Mesendoderm (in vitro differentiated cells): ENCODE measurements around the gene SECTM1.

Source experiments
- DNase-seq: peaks from one replicate; pipeline ENCODE4 v3.0.0; 2013
- H2AK5ac ChIP-seq: 2 replicates; pipeline ENCODE4 v1.6.1; 2013; ENCODE audit warnings: low read length, inconsistent platforms
- H2BK120ac ChIP-seq: 2 replicates; pipeline ENCODE4 v1.6.1; 2013; ENCODE audit warnings: low read depth, mild to moderate bottlenecking, low read length, moderate library complexity, mixed read lengths
- H2BK15ac ChIP-seq: replicated peaks from 2 replicates; pipeline ENCODE4 v1.6.1; 2013; ENCODE audit warnings: low read depth, mild to moderate bottlenecking, moderate library complexity
- H2BK5ac ChIP-seq: 2 replicates; pipeline ENCODE4 v1.6.1; 2013; ENCODE audit warnings: low read length, inconsistent platforms
- H3K18ac ChIP-seq: 2 replicates; pipeline ENCODE4 v1.6.1; 2013; ENCODE audit warnings: mild to moderate bottlenecking, low read length, mixed read lengths
- H3K23ac ChIP-seq: one replicate; pipeline ENCODE4 v1.6.1; 2013; ENCODE audit warnings: low read length
- H3K27ac ChIP-seq: 2 replicates; pipeline ENCODE4 v1.5.1; 2013; ENCODE audit warnings: low read depth, mild to moderate bottlenecking, inconsistent platforms, low read length, moderate library complexity
- H3K27me3 ChIP-seq: 2 replicates; pipeline ENCODE4 v1.6.1; 2013; ENCODE audit warnings: low read length, control low read depth, mild to moderate bottlenecking, inconsistent platforms; ENCODE audit not compliant: insufficient read depth, poor library complexity
- H3K36me3 ChIP-seq: 2 replicates; pipeline ENCODE4 v1.6.1; 2013; ENCODE audit warnings: low read length, inconsistent platforms; ENCODE audit not compliant: control insufficient read depth, insufficient read depth
- H3K4ac ChIP-seq: one replicate; pipeline ENCODE4 v1.6.1; 2013; ENCODE audit warnings: low read depth, mild to moderate bottlenecking, low read length, moderate library complexity
- H3K4me1 ChIP-seq: 2 replicates; pipeline ENCODE4 v1.6.1; 2013; ENCODE audit warnings: low read depth, low read length, inconsistent platforms; ENCODE audit not compliant: control insufficient read depth
- H3K4me2 ChIP-seq: 2 replicates; pipeline ENCODE4 v1.6.1; 2013; ENCODE audit warnings: low read length
- H3K4me3 ChIP-seq: 2 replicates; pipeline ENCODE4 v1.5.1; 2013; ENCODE audit warnings: mild to moderate bottlenecking, low read length
- H3K56ac ChIP-seq: one replicate; pipeline ENCODE4 v1.6.1; 2013; ENCODE audit warnings: low read length
- H3K79me1 ChIP-seq: 2 replicates; pipeline ENCODE4 v1.6.1; 2013; ENCODE audit warnings: low read length, inconsistent platforms
- H3K79me2 ChIP-seq: 2 replicates; pipeline ENCODE4 v1.6.1; 2013; ENCODE audit warnings: mild to moderate bottlenecking, low read length; ENCODE audit not compliant: control insufficient read depth, insufficient read depth
- H3K9ac ChIP-seq: 2 replicates; pipeline ENCODE4 v1.6.1; 2013; ENCODE audit warnings: low read length, inconsistent platforms
- H4K5ac ChIP-seq: one replicate; pipeline ENCODE4 v1.6.1; 2013; ENCODE audit warnings: low read length
- H4K8ac ChIP-seq: one replicate; pipeline ENCODE4 v1.6.1; 2013; ENCODE audit warnings: low read depth, mild to moderate bottlenecking, control low read depth, low read length, moderate library complexity
- WGBS: extraction: QIAGEN DNeasy Blood & Tissue Kit; methylation state at CpG from one replicate; pipeline ENCODE4 v1.1.7; 2013; ENCODE audit warnings: low lambda C conversion rate, missing lambda C conversion rate; ENCODE audit not compliant: insufficient coverage; ENCODE audit errors: extremely low coverage; 5-methylcytosine and 5-hydroxymethylcytosine counted together

SECTM1 gene

DNA sequence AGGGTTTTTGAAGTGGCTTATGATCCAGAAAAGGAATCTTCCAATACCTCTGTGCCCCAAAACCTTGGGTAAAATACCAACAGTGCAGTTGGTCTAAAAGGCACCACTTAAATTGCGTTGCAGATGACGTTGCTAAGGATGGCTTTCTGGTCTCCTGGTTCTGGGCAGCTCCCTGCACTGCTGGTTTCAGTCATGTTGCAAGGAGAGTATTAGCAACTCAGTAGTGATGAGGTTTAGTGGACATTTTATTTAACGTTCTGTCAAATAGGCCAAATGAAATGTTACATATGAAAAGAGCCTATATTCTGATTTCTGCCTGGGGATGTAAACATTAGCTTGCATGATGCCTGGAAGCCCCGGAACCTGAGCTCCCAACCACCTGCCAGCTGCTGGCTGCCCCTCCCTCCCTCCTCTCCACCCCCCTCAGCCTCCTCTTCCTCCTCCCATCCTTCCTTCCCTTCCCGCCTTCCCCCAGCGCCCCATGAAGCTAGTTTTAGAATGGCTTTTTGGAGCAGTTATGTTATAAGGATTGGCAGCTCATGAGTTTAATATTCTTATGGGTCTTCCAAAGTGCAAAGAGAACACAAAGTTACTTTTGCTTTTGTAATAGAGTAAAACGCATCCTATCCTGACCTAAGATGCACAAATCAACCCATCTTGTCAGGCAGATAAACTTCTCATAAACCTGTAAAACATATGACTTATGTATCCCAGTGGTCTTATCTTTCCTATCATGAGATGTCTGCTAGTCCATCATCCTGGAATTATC is 36.9 kb downstream of the SECTM1 start:
- Histone ChIP-seq H3K4me1 (no peaks in the 10 kb centered on the region), H3K36me3 (no peaks in the 10 kb centered on the region), H2BK5ac (no peak overlapping the region), H3K56ac (no peak overlapping the region), H4K5ac (no peak overlapping the region), H3K4me2 (no peak overlapping the region), H3K9ac (no peak overlapping the region), H4K8ac (no peak overlapping the region), H3K79me1 (no peaks in the 10 kb centered on the region), H2BK120ac (no peak overlapping the region), H2AK5ac (no peak overlapping the region), H3K4ac (no peak overlapping the region), H3K79me2 (no peaks in the 10 kb centered on the region), H3K27me3 (no peaks in the 10 kb centered on the region), H3K4me3 (no peak overlapping the region), H3K23ac (no peak overlapping the region), H3K27ac (no peak overlapping the region), H2BK15ac (no peak overlapping the region), H3K18ac (no peak overlapping the region)
- WGBS, result no CpG with 5 or more reads among the region's 7 CpGs
- no peak for DNase-seq

DNA sequence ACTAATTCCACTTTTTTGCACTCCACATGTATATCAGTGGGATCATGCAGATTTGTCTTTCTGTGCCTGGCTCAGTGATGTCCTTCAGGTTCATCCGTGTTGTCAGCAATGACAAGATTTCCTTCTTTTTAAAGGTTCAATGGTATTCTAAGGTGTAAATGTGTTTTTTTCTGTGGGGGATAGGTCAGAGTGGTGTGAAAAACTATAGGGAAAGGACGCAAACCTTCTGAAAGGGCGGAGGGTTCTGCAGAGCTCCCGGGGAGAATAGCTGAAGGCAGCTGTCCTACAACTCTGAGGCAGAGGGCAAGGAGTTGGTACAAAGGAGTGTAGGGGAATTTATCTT is 38.1 kb downstream of the SECTM1 start:
- Histone ChIP-seq H4K8ac (no peak overlapping the region), H3K4me3 (no peak overlapping the region), H3K56ac (no peak overlapping the region), H3K79me2 (no peaks in the 10 kb centered on the region), H2AK5ac (no peak overlapping the region), H3K23ac (no peak overlapping the region), H3K4ac (no peak overlapping the region), H3K9ac (no peak overlapping the region), H4K5ac (no peak overlapping the region), H3K27ac (no peak overlapping the region), H3K18ac (no peak overlapping the region), H2BK120ac (no peak overlapping the region), H3K4me1 (no peaks in the 10 kb centered on the region), H2BK5ac (no peak overlapping the region), H3K36me3 (no peaks in the 10 kb centered on the region), H2BK15ac (no peak overlapping the region), H3K4me2 (no peak overlapping the region), H3K27me3 (no peaks in the 10 kb centered on the region), H3K79me1 (no peaks in the 10 kb centered on the region)
- no CpG with 5 or more reads among the region's 4 CpGs for WGBS
- DNase-seq, result no peak

DNA sequence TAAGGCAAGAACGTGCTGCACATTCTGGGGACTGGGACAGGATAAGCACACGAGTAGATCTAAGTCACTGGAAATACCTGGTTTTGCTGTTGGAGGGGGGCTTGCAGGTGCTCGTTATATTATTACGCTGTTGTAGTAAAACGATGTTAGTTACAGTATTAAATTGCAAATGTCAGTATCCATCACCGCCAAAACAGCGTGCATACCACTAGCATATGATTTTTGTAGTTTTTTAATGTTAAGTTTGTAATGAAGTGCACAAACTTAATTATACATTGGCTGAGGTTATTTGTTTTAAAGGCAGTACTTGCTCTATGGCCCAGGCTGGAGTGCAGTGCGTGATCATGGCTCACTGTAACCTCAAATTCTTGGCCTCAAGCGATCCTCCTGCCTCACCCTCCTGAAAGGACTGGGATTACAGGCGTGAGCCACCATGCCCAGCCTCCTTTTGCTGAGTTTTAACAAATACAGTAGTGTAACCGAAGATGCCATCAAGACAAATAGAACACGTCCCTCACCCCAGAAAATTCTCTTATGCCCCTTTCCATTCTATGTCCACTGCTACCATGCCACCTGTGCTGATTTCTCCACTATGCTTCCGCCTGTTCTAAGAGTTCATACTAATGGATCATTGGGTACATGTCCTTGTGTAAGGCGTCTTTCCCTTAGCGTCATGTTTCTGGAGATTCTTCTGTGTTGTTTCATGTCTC is 39.3 kb downstream of the SECTM1 start:
- Histone ChIP-seq H3K9ac (peak overlapping the region; percentile 81), H2AK5ac (no peak overlapping the region), H3K27me3 (no peaks in the 10 kb centered on the region), H3K79me1 (no peaks in the 10 kb centered on the region), H3K4me1 (no peaks in the 10 kb centered on the region), H3K4ac (no peak overlapping the region), H4K8ac (no peak overlapping the region), H2BK5ac (no peak overlapping the region), H2BK15ac (no peak overlapping the region), H3K23ac (peak overlapping the region; percentile 54), H3K79me2 (no peaks in the 10 kb centered on the region), H3K4me2 (no peak overlapping the region), H3K18ac (no peak overlapping the region), H3K4me3 (no peak overlapping the region), H3K56ac (peak overlapping the region; percentile 87), H2BK120ac (no peak overlapping the region), H4K5ac (no peak overlapping the region), H3K27ac (no peak overlapping the region), H3K36me3 (no peaks in the 10 kb centered on the region)
- no CpG with 5 or more reads among the region's 15 CpGs for WGBS
- DNase-seq, result no peak

DNA sequence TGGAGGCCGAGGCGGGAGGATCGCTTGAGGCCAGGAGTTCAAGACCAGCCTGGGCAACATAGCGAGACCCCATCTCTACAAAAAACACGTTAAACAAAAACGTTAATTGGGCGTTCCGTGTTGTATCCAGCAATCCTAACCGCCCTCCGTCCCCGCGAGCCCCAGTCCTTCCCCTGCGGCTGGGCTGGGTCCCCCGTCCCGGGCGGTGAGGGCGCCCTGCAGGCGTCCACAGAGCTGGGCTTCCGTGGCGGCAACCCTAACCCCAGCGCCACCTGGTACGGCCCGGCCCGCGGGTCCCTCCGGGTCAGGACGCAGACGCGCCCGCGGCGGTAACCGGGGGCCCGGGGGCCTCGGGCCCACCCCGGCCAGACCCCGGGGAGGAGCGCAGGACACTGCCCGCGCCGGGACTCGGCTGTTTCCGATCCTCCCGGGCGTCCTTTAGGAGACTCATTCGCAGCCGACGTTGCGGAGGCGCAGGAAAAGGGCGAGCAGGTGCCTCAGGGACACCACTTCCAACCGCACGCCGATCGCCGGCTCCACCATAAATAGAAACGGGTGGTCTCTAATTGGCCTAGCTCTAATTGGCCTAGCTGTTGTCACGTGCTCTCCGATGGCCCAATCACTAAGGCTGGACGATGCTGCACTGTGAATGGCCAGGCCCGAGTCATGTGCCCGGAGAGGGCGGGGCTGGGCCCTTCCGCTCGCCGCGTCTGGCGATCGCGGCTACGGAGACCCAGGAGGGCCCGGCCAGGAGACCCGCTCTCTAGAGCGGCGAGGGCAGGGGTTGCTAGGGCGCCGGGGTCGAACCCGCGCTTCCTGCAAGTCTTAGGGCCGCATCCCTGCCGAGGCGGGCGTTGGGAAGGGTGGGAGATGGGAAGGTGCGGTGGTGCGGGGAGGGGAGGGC is 41.1 kb downstream of the SECTM1 start:
- H2BK5ac ChIP-seq, result peak overlapping the region; percentile 69
- peak; percentile 99 for DNase-seq
- no peaks in the 10 kb centered on the region for H3K79me2 ChIP-seq
- no peak overlapping the region for H2BK15ac ChIP-seq
- no peak overlapping the region for H3K23ac ChIP-seq
- H2AK5ac ChIP-seq, result no peak overlapping the region
- H2BK120ac ChIP-seq, result no peak overlapping the region
- no peaks in the 10 kb centered on the region for H3K27me3 ChIP-seq
- peak overlapping the region; percentile 75 for H3K18ac ChIP-seq
- H3K9ac ChIP-seq, result peak overlapping the region; percentile 93
- H3K36me3 ChIP-seq, result no peaks in the 10 kb centered on the region
- H3K79me1 ChIP-seq, result no peaks in the 10 kb centered on the region
- H3K27ac ChIP-seq, result peak overlapping the region; percentile 95
- H3K56ac ChIP-seq, result peak overlapping the region; percentile 92
- peak overlapping the region; percentile 74 for H3K4ac ChIP-seq
- H3K4me1 ChIP-seq, result no peaks in the 10 kb centered on the region
- H3K4me3 ChIP-seq, result peak overlapping the region; percentile 76
- peak overlapping the region; percentile 70 for H3K4me2 ChIP-seq
- H4K5ac ChIP-seq, result no peak overlapping the region
- no peak overlapping the region for H4K8ac ChIP-seq
- WGBS, result no CpG with 5 or more reads among the region's 86 CpGs

DNA sequence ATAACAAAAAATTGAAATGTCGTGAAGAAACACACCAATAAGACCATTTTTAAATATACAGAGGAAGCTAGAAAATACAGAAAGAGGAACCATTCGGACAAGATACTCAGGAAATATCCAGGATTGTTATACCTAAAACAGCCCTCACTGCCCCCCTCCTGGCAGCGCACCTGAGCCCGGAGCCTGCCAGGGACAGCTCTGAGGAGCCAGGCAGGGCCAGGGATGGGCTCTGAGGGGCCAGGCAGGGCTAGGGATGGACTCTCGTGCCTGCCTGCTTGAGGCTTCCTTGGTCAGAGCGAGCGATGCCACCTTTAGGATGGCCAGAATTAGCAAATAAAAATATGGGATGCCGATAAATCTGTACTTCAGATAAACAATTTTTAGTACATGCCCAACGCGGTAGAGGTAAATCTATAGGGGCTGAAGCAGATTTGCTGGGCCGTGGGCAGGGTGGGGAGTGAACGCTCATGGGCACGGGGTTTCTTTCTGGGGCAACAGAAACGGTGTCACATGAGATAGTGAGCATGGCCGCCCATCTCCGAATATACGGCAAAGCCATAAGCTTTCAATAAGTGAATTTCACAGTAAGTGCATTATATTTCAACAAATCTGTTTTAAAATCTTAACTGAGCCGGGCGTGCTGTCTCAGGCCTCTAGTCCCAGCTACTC is 41.9 kb downstream of the SECTM1 start:
- Histone ChIP-seq H4K5ac (no peak overlapping the region), H3K9ac (peak overlapping the region; percentile 64), H3K27ac (no peak overlapping the region)

More for the DNA sequence above, 41.9 kb downstream of the SECTM1 start:
- no peak overlapping the region for H3K23ac ChIP-seq
- H3K4me1 ChIP-seq, result no peaks in the 10 kb centered on the region
- peak overlapping the region; percentile 70 for H3K4me2 ChIP-seq
- H4K8ac ChIP-seq, result no peak overlapping the region
- no peak overlapping the region for H2BK120ac ChIP-seq
- H3K18ac ChIP-seq, result no peak overlapping the region
- no peaks in the 10 kb centered on the region for H3K27me3 ChIP-seq
- H3K79me2 ChIP-seq, result no peaks in the 10 kb centered on the region
- H2BK15ac ChIP-seq, result no peak overlapping the region
- no peak overlapping the region for H2AK5ac ChIP-seq
- no peak overlapping the region for H3K4me3 ChIP-seq
- H3K36me3 ChIP-seq, result no peaks in the 10 kb centered on the region
- no CpG with 5 or more reads among the region's 19 CpGs for WGBS
- peak overlapping the region; percentile 75 for H3K56ac ChIP-seq
- H3K79me1 ChIP-seq, result no peaks in the 10 kb centered on the region
- H2BK5ac ChIP-seq, result no peak overlapping the region
- no peak for DNase-seq
- H3K4ac ChIP-seq, result peak overlapping the region; percentile 46
